Astrocyte (in vitro differentiated cells and primary cell): ENCODE results near the gene GSX2. TPM values are rescaled to one million over a fixed set of nuclear protein-coding genes. Genes with fewer than 3 reads are reported as not detected.

Experiments
- DNase-seq: peaks from one replicate; pipeline ENCODE4 v3.0.0-alpha.2; 2010; ENCODE audit warnings: low read depth
- FAIRE-seq: peaks from 2 replicates; lab custom pipeline; 2011; peaks lifted over from hg19 to GRCh38; lab: Jason Lieb, UNC
- H2AFZ ChIP-seq: 2 replicates; pipeline ENCODE4 v1.6.0; 2012; ENCODE audit warnings: low read depth, low read length, inconsistent platforms
- H3K27ac ChIP-seq: 2 replicates; pipeline ENCODE4 v1.5.1; 2011; ENCODE audit warnings: low read depth, low read length, inconsistent platforms
- H3K27me3 ChIP-seq: 2 replicates; pipeline ENCODE4 v1.6.0; 2011; ENCODE audit warnings: low read length, inconsistent platforms; ENCODE audit not compliant: insufficient read depth
- H3K36me3 ChIP-seq: 2 replicates; pipeline ENCODE4 v1.5.1; 2011; ENCODE audit warnings: low read length, inconsistent platforms; ENCODE audit not compliant: insufficient read depth
- H3K4me1 ChIP-seq: 2 replicates; pipeline ENCODE4 v1.5.1; 2011; ENCODE audit warnings: low read length, inconsistent platforms; ENCODE audit not compliant: insufficient read depth
- H3K4me2 ChIP-seq: 2 replicates; pipeline ENCODE4 v1.6.0; 2012; ENCODE audit warnings: low read length, inconsistent platforms
- H3K4me3 ChIP-seq: 2 replicates; pipeline ENCODE4 v1.5.1; 2011; ENCODE audit warnings: low read depth, mild to moderate bottlenecking, low read length, inconsistent platforms; ENCODE audit not compliant: insufficient read depth
- H3K79me2 ChIP-seq: 2 replicates; pipeline ENCODE4 v1.6.0; 2012; ENCODE audit warnings: mild to moderate bottlenecking, low read length, inconsistent platforms; ENCODE audit not compliant: insufficient read depth
- H3K9ac ChIP-seq: 2 replicates; pipeline ENCODE4 v1.6.0; 2012; ENCODE audit warnings: mild to moderate bottlenecking, low read length, inconsistent platforms
- H3K9me3 ChIP-seq: 2 replicates; pipeline ENCODE4 v1.5.1; 2012; ENCODE audit warnings: low read depth, mild to moderate bottlenecking, low read length, inconsistent platforms; ENCODE audit not compliant: insufficient read depth
- H4K20me1 ChIP-seq: 2 replicates; pipeline ENCODE4 v1.6.0; 2012; ENCODE audit warnings: low read length, inconsistent platforms; ENCODE audit not compliant: insufficient read depth
- H3K27ac Mint-ChIP-seq: one replicate; pipeline ENCODE4 v1.8.0; 2021; ENCODE audit warnings: mild to moderate bottlenecking, mixed read lengths; ENCODE audit not compliant: unreplicated experiment
- H3K27me3 Mint-ChIP-seq: one replicate; pipeline ENCODE4 v1.8.0; 2021; ENCODE audit warnings: low read depth, mixed read lengths; ENCODE audit not compliant: unreplicated experiment
- H3K36me3 Mint-ChIP-seq: one replicate; pipeline ENCODE4 v1.8.0; 2021; ENCODE audit warnings: low read depth, mixed read lengths; ENCODE audit not compliant: unreplicated experiment
- H3K4me1 Mint-ChIP-seq: one replicate; pipeline ENCODE4 v1.8.0; 2021; ENCODE audit warnings: low read depth, mixed read lengths; ENCODE audit not compliant: unreplicated experiment
- H3K4me3 Mint-ChIP-seq: one replicate; pipeline ENCODE4 v1.8.0; 2021; ENCODE audit warnings: mild to moderate bottlenecking, moderate library complexity, mixed read lengths; ENCODE audit not compliant: unreplicated experiment
- H3K9me3 Mint-ChIP-seq: one replicate; pipeline ENCODE4 v1.8.0; 2021; ENCODE audit warnings: mild to moderate bottlenecking, mixed read lengths; ENCODE audit not compliant: unreplicated experiment
- CTCF ChIP-seq: IDR thresholded peaks from 2 replicates; pipeline ENCODE4 v1.5.1; 2011; ENCODE audit warnings: low read depth, mild to moderate bottlenecking, inconsistent platforms, low read length, moderate library complexity; ENCODE audit not compliant: insufficient read depth
- EZH2 ChIP-seq: IDR thresholded peaks from 2 replicates; pipeline ENCODE4 v1.6.1; 2012; ENCODE audit warnings: mild to moderate bottlenecking, low read length, inconsistent platforms; ENCODE audit not compliant: insufficient read depth
- total RNA-seq: library from RNA; stranded (reverse); gene quantifications from 2 replicates; pipeline ENCODE4 v1.2.1, GENCODE V29; 2021

GSX2 gene
- total RNA-seq, 1 donor from 2014 or later: 1.7 TPM

GRCh38 chr4:54090804-54091623 is 8.9 kb upstream of the GSX2 start:
- Histone ChIP-seq H3K9ac (peak overlapping the region; percentile 64), H3K36me3 (no peaks in the 10 kb centered on the region), H3K9me3 (no peaks in the 10 kb centered on the region), H3K27ac (no peak overlapping the region), H3K4me2 (peak overlapping the region; percentile 95), H4K20me1 (no peaks in the 10 kb centered on the region), H3K27me3 (peaks cover 41% of the 10 kb centered on the region), H3K79me2 (no peaks in the 10 kb centered on the region), H3K4me1 (peaks cover 17% of the 10 kb centered on the region), H2AFZ (peak overlapping the region; percentile 92), H3K4me3 (peak overlapping the region; percentile 76)
- TF ChIP-seq EZH2 (no peak), CTCF (no peak)
- FAIRE-seq (no peak), DNase-seq (no peak)
- no peak overlapping the region for H3K27ac Mint-ChIP-seq
- peaks cover 33% of the 10 kb centered on the region for H3K27me3 Mint-ChIP-seq
- peak overlapping the region; percentile 86 for H3K4me3 Mint-ChIP-seq
- peaks cover under 1% of the 10 kb centered on the region for H3K9me3 Mint-ChIP-seq
- peaks cover 21% of the 10 kb centered on the region for H3K4me1 Mint-ChIP-seq
- H3K36me3 Mint-ChIP-seq: no peaks in the 10 kb centered on the region

- peak overlapping the region; percentile 28 for H3K27ac Mint-ChIP-seq
- Histone ChIP-seq H3K9me3 (no peaks in the 10 kb centered on the region), H3K9ac (peak overlapping the region; percentile 64), H3K4me1 (peaks cover 17% of the 10 kb centered on the region), H3K4me3 (peak overlapping the region; percentile 76), H3K27ac (no peak overlapping the region), H3K27me3 (peaks cover 49% of the 10 kb centered on the region), H3K4me2 (peak overlapping the region; percentile 95), H3K79me2 (no peaks in the 10 kb centered on the region), H3K36me3 (no peaks in the 10 kb centered on the region), H2AFZ (peak overlapping the region; percentile 92), H4K20me1 (no peaks in the 10 kb centered on the region)
- peak overlapping the region; percentile 86 for H3K4me3 Mint-ChIP-seq
- no peak for FAIRE-seq
- peak; percentile 49 for DNase-seq
- H3K36me3 Mint-ChIP-seq: no peaks in the 10 kb centered on the region
- peaks cover 29% of the 10 kb centered on the region for H3K4me1 Mint-ChIP-seq
- TF ChIP-seq CTCF (no peak), EZH2 (no peak)
- peaks cover 41% of the 10 kb centered on the region for H3K27me3 Mint-ChIP-seq
- peaks cover 5% of the 10 kb centered on the region for H3K9me3 Mint-ChIP-seq
These were observed 8.1 kb upstream of the GSX2 start for GRCh38 chr4:54091637-54092404.
